HG03460 (cell line): ENCODE results near the gene ARHGAP6.
"Not testable (repeated sequence)": the region's sequence is repeated elsewhere in the genome, so short reads cannot be mapped to it uniquely, and the experiment has no call there.

Experiments
- ATAC-seq: cut with Tn5 transposase; IDR thresholded peaks from one replicate; pipeline ENCODE4 v1.9.1; 2021; ENCODE audit not compliant: unreplicated experiment

The ARHGAP6 gene

GRCh38 chrX:11648705-11649519 is 16.8 kb downstream of the ARHGAP6 start:
- ATAC-seq: no peak

- no peak for ATAC-seq
Measured at GRCh38 chrX:11647138-11647537, 18.6 kb downstream of the ARHGAP6 start.

- no peak for ATAC-seq
Measured at GRCh38 chrX:11641349-11642065, 24.2 kb downstream of the ARHGAP6 start.

GRCh38 chrX:11640089-11640488 is 25.6 kb downstream of the ARHGAP6 start:
- no peak for ATAC-seq

- no peak for ATAC-seq
Measured at GRCh38 chrX:11632732-11633131, 33.0 kb downstream of the ARHGAP6 start.

DNA sequence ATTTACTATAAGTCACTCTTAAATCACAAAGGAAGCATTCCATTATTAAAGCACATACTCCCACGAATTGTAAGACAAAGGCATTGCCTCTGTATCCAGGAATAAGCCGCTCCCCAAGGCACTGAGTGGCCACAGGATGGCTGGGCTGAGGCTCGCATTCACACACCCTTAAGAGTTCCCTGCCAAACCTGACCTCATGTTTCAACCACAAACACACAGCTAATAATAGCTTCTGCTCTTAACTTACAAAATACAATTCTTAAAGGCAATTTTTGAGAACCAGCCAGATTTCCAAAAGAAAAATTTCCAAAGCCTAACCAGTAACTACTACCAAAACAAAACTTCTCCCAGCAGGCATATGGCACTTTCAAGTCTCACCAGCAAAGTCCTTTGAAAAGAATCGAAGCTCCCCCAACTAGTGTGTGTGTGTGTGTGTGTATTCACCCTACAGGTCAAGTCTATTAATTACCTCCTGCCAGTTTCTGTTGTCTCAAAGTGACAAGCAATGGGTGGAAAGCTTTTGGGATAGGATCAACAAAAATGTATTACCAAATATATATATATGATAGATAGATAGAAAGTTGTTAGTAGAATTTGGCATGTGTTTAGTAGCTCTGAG is 36.0 kb downstream of the ARHGAP6 start:
- ATAC-seq: no peak

GRCh38 chrX:11628399-11628798 is 37.3 kb downstream of the ARHGAP6 start:
- no peak for ATAC-seq

GRCh38 chrX:11626351-11626750 is 39.4 kb downstream of the ARHGAP6 start:
- ATAC-seq: no peak

DNA sequence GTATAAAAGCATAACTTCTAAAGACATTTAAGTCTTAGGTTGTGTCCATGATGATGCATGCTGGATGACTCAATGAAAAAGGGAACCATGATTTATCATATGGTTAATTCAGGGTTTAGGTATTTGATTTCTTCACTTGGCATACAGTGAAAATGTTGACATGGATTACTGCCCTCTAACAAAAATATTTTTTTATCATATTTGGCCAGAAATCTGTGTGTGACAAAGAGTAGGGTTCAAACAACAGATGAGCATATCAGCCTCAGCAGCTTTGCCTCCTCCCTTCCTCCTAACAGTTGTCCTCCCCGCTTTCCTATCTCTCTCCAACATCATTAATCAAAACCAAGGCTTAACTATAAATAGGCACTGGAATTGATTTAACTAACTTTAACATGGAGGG is 46.3 kb downstream of the ARHGAP6 start:
- ATAC-seq: no peak

GRCh38 chrX:11614253-11614652 is 51.5 kb downstream of the ARHGAP6 start:
- ATAC-seq: not testable (repeated sequence)

DNA sequence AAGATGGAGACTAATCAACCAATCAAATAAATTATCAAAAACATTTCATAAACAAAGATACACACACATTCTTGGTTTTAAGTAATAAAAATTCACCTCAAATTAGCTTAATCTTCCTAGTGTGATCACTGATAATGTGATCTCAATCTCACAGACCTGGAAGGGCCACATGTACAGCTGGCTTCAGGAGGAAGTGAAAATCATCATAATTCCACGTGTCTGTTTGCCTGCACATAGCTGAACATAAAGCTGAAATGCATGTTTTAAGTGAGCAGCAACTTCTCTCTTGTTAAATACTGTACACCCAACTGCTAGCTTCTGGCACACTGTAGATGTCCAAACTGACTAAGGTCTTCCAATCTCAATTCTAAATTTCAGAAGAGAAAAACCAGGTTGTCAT is 53.8 kb downstream of the ARHGAP6 start:
- no peak for ATAC-seq

DNA sequence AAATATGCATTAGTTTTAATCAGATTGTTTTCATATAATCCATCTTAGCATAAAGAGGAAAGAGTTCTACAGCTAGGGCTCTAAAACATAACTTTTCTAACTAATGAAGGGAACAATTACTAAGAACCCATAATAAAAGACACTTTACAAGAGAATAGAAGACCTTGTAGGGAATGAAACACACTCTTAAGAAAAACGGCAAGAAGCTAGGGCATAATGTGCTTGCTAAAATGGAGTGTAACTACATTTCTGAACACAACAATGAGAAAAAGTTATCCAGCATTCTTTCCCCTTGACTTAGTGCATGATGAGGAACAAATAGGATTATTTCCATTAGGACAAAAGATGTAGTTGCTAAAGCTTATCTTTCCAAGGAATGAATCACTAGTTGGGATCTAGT is 54.6 kb downstream of the ARHGAP6 start:
- ATAC-seq: no peak

DNA sequence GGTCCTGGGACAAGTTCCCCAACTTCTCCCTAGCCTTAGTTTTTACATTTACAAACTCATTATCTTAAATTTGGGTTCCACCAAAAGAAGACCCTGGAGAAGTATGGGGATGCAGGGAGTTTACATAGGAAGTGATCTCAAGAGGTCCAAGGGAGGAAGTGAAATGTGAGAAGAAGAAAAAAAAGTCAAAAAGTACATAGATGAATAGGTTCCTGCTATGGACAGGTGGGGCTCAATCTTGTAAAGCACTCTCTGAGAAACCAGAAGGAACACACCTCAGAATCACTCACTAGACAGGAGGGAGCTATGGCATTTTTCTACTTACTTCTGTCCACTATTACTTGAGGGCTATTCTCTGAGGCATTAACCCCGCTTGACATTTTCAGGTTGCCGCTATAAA is 56.6 kb downstream of the ARHGAP6 start:
- peak; percentile 57 for ATAC-seq

DNA sequence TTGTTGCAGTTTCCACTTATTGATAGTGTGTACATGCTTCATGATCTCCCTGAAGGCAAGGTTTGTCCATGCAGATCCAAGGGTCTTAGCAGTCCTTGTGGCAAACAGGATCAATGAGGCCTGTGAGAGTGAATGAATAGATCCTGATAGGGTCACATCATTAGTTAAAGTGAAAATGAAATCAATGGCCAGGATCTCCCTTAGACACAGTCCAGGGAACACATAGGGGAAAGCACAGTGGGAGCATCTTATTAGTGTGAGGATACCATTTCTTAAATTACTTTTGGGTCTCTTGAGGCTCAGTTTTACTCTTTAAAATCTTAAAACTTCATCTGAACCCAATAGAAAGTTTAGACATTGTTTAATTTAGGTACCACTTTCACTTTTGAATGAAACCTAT is 59.3 kb downstream of the ARHGAP6 start:
- ATAC-seq: no peak

- ATAC-seq: no peak
Measured at GRCh38 chrX:11600578-11600977, 65.1 kb downstream of the ARHGAP6 start.

DNA sequence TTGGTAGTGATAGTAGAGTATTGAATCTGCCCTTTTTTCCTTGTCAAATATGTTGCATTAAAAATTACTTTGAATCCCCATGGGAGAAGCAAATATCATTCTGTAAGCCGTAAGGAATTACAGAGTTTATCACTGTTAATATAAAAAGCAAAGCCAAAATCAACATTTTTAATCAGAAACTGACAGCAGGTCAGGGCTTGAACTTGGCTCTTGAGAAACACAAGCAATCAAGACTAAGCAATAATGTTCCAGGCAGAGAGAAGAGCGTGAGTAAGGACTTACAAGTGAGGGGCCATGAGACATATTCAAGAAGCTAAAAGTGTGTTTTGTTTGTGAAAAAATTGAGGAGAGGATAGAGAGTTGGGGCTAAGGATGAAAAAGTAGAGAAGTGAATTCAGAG is 68.2 kb downstream of the ARHGAP6 start:
- ATAC-seq: no peak

DNA sequence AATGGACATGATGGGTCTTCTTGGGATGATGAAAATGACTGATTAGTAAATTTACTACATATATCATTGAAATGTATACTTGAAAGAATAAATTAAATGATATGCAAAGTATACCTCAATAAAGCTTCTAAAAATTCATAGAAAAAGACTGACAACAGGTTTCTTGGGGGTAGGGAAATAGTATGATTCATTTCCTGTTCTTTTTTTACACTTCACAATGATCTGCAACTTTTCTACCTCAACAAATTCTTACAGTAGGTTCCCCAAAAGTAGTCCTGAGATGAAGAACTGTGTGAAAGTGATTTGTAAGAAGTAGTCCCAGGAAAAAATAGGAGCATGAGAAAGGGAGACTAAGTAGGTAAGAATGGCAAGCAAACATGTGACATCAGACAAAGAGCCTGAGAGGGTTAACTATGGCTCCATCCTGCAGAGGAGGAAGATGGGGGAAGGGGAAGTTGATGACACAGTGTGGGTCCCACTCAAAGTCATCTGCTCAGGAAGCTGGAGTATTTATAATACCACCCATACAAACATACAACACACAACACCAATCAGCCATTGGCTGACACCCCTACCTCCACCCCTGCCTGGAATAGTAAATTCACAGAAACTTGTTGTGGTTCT is 73.9 kb downstream of the ARHGAP6 start:
- ATAC-seq: no peak

DNA sequence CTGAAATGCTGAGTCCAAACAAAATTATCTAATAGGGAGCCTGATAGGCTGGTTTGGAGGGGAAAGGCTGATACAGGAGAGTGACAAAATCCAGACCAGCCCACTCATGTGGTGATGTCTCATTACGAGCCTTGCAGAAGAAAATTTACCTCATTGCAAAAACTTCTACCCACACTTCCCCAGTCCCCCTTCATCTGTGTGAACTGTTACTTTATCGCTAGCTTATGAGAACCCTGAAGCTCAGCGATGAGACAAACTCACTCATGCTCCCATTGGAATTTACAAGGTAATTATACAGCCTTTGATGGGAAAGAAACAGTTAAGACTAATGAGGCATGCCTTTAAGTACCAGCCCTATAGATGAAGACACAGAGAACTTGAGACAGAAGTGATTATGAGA is 76.1 kb downstream of the ARHGAP6 start:
- no peak for ATAC-seq

- no peak for ATAC-seq
Measured at GRCh38 chrX:11588097-11588496, 77.6 kb downstream of the ARHGAP6 start.

DNA sequence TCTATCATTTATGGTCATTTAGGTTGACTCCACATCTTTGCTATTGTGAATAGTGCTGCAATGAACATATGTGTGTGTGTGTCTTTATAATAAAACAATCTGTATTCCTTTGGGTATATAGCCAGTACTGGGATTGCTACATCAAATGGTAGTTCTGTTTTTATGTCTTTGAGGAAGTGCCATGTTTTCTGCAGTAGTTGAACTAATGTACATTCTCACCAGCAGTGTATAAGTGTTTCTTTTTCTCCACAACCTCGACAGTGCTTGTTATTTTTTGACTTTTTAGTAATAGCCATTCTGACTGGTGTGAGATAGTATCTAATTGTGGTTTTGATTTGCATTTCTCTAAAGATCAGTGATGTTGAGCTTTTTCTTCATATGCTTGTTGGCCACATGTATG is 80.5 kb downstream of the ARHGAP6 start:
- no peak for ATAC-seq

DNA sequence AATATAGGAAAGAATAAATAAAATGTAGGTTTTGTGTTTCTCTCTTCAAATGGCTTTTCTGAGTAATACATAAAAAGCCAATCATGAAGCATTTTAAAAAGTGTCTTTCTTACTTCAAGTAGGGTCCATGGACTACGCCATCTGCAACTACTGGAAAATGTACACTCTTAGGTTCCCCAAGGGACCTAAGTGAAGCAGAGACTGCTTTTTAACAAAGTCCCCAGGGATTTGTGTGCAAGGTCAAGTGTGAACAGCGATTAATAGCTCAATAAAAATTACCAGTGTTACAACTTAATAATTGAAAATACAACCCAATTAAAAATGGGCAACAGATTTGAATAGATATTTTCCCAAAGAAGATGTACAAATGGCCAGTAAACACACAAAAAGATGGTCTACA is 84.9 kb downstream of the ARHGAP6 start:
- ATAC-seq: no peak
